CD4-positive, alpha-beta T cell treated with Interleukin-21 for 1 hour (primary cell): ENCODE results near the gene CCZ1B.
"Not testable (repeated sequence)": the region's sequence is repeated elsewhere in the genome, so short reads cannot be mapped to it uniquely, and the experiment has no call there.

Source experiments
- DNase-seq: peaks from one replicate; pipeline ENCODE4 v3.0.0-alpha.2; 2020

CCZ1B gene

DNA sequence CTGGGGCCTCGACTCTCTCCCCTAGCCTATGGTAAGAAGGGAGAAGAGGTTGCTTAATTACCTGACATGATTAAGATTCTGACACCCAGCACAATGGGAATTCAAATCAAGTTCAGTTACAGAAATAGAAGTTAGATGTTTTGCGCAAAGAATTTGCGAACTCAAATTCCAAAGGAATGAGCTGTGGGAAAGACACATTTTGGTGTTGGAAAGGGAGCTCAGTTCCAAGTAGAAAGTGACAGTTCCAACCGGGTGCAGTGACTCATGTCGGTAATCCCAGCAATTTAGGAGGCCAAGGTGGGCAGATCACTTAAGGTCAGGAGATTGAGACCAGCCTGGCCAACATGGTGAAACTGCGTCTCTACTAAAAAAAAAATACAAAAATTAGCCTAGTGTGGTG, 4.0 kb upstream of the CCZ1B start:
- DNase-seq: not testable (repeated sequence)

DNA sequence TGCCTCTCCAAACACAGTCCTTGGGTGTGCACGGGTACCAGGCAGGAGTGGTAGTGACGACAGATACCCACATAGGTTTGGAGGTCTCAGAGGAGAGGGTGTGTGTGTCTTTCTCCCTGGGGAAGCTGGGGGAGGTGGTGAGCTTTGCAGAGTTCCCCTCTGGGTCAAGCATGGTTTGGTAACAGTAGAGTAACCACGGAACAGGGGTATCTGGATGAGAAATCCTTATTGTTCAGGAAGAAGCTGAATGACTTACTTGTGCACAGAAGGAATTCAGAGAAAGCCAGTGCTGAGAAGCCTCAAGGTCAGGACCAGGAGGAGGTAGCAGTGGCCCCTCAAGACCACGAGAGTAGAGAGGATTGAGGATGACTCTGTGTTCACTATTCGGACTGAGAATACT, 3.5 kb upstream of the CCZ1B start:
- not testable (repeated sequence) for DNase-seq

DNA sequence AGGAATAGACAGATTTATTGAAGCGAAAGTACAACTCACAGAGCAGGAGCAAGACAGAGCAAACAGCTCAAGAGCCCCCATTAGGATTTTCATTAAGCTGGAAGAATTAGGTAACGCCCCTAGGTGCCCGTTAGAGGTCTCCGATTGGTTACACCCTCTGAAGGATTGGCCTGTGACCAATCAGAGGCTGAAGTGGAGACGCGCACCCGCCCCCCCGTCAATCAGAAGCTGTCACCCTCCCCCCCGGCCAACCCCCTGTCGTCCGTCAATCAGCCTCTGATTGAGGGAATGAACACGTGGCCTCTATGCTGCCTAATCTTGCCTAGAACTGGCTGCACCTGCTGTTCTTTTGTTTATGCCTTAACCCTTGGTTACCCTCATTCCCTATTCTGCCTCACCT, 1.1 kb upstream of the CCZ1B start:
- DNase-seq: not testable (repeated sequence)

DNA sequence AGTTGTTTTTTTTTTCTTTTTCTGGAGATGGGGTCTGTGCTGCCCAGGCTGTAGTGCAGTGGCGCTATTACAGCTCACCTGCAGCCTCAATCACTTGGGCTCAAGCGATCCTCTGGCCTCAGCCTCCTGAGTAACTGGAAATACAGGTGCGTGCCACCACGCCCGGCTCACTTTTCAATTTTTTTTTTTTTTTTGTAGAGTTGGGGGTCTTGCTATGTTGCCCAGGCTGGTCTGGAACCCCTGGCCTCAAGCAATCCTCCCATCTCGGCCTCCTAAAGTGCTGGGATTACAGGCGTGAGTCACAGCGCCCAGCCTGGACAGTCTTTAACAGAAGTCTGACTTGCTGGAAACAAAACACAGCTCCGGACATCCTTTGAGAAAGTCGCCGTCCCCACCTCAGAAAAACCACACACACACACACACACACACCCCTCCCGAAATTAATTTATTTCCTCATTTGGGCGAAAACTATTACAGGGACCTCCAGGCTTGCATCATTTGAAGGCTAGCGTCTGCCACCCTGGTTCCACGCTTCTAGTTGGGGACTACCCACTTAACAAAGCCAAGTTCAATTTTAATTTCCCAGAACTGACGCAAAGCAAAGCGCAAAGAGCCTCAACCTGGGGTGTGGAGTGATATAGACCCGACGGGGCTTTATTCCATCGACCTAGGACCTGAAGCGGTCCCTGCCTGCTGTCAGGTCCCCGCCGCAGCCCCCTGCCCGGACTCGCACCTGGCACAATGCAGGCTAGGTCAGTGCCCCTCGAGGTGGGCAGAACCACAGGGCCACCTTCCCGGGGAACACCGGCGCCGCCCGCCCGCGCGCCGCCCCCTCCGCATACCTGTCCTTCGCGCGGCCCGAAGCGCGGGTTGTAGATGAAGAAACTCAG, 594 bp downstream of the CCZ1B start:
- peak; percentile 25 for DNase-seq

DNA sequence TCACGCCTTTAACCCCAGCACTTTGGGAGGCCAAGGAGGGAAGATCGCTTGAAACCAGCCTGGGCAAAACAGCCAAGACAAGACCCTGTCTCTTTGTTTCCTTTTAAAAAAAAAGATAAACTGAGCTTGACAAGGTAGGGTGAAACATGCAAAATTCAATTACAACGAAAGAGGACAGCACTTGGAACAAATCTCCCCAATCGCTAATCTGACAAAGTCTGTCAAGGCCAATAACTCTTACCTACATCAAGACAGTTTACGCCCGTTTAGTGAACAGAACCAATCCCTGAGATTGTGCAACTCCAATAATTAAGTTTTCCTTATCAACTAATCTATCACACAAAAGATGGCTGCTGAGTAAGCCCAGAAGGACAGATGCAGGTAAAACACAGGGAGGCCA, 4.5 kb downstream of the CCZ1B start:
- DNase-seq: not testable (repeated sequence)

DNA sequence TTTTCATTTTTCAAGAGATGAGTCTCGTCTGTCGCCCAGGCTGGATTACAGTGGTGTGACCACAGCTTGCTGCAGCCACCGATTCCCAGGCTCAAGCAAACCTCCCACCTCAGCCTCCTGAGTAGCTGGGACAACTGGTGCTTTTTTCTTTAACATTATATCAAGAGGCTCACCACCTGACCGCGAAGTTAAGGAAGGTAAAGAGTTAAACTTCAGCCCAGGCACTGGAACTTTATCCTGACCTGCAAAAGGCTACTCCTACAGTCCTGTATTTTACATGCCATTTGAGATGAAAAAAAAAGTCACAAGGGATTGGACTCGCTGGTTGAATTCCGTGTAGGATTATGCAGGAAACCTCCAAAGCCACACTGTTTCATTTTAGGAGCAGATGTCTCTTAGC, 10.6 kb downstream of the CCZ1B start:
- not testable (repeated sequence) for DNase-seq

DNA sequence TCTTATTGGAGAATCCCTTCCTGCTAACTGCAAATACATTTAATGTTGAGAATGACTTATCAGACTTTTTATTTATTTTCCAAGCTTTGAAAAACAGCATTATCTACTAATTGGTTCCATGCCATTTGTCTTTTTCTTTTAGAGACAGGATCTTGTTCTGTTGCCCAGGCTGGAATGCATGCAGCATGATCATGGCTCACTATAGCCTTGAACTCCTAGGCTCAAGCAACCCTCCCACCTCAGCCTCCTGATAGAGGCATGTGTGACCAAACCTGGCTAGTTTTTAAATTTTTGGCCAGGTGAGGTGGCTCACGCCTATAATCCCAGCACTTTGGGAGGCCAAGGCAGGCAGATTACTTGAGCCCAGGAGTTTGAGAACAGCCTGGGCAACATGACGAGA, 13.1 kb downstream of the CCZ1B start:
- DNase-seq: not testable (repeated sequence)

DNA sequence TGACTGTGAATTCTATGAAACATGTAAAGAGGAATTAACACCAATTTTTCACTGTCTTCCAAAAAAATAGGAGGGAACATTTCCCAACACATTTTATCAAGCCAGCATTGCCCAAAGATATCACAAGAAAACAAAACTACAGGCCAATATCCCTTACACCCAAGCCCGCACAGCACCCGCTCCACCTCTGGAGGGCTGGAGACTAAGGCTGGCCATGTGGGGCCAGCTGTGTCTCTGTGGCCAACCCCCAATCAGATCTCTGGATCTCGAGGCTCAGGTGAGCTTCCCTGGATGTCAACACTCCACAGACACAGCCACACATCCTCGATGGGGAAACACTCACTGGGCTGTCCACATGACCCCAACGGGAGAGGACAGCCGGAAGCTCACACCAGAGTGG, 18.1 kb downstream of the CCZ1B start:
- not testable (repeated sequence) for DNase-seq

DNA sequence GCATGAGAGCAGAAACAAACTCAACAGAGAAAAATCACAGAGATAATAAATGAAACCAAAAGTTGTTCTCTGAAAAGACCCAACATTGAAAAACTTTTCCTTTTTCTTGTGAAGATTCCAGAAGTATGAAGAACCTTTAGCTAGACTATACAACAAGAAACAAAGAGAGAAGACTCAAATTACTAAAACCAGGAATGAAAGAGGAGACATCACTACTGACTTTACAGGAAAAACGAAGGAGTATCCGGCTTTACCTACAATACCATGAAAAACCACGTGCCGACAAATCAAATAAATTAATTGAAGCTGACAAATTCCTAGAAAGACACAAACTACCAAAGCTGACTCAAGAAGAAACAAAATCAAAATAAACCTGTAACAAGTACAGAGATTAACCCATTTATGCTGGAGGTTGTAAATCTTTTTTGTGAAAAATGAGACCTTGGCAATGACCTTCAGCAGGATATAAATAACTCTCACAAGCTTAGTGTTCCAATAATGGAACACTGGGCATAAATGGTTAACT, 18.6 kb downstream of the CCZ1B start:
- DNase-seq: not testable (repeated sequence)

DNA sequence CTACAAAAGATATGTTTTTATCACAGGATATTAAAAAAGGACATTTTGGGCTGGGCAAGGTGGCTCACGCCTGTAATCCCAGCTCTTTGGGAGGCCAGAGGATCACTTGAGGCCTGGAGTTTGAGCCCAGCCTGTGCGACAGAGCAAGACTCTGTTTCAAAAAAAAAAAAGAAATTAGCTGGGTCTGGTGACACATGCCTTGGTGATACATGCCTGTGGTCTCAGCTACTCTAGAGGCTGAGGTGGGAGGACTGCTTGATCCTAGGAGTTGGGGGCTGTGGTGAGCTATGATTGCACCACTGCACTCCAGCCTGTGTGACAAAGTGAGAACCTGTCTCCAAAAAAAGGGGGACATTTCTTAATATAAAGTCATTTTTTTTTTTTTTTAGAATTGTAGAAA, 25.7 kb downstream of the CCZ1B start:
- not testable (repeated sequence) for DNase-seq

DNA sequence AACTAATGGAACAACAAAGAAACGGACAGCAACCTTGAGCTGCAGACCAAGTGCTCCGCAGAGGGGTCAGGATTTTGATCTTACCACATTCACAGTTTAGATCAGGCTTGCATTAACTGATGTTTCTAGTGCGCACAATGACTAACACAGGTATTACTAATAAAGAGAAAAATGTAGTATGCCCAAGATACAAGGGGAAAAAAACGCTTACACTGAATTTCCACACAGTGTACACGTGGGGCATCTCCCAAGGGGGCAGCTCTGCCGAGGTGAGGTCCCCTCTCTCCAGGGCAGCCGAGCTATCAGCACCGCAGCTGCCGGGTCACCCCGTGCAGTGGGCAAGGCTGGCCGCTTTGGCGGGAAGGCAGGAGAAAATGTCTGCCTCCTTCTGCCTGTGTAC, 26.2 kb downstream of the CCZ1B start:
- not testable (repeated sequence) for DNase-seq

DNA sequence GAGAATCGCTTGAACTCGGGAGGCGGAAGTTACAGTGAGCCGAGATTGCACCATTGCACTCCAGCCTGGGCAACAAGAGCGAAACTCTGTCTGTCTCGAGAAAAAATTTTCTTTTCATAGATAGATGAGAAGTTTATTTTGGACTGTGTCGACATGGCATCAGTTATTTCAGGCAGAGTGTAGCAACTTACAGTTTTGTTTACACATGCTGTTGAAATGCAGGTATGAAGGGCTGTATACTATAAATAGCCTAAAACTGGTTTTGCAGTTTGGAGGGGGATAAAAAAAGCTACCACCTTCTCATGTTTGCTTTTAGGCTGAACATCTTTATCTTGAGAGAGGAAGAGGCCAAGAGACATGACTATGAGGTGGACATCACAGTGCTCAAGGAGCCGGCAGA, 28.0 kb downstream of the CCZ1B start:
- DNase-seq: not testable (repeated sequence)

DNA sequence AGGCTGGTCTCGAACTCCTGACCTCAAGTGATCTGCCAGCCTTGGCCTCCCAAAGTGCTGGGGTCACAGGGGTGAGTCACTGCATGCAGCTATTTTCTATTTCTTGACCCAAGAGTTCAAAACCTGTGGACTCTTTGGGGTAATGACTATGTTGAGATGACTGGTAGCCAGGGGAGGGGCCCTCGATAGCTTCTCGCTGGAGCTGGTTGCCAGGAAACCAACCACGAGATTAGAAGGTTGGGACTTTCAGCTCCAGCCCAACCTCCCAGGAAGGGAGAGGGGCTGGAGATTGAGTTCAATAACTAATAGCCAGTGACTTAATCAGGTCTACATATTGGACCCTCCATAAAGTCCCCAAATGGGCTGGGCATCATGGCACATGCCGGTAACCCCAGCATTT, 28.9 kb downstream of the CCZ1B start:
- not testable (repeated sequence) for DNase-seq

DNA sequence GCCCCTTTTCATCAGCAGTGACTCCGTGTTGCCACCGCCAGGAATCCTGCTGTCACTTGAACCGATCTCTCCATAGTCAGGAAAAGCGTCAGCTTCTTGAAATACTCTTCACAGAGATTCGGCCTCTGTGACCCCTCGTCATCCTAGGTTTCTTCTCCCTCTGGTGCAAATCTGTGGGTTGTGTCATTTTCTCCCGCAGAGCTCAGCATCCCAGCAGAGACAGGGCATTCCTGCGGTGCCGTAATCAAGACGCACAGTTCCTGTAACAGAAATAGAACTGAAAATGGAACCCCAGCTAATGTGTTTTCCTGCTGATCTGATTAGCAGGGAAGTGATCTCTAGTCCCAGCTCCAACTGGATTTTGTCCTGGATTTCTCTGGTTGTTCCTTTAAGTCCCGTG, 31.8 kb downstream of the CCZ1B start:
- not testable (repeated sequence) for DNase-seq

DNA sequence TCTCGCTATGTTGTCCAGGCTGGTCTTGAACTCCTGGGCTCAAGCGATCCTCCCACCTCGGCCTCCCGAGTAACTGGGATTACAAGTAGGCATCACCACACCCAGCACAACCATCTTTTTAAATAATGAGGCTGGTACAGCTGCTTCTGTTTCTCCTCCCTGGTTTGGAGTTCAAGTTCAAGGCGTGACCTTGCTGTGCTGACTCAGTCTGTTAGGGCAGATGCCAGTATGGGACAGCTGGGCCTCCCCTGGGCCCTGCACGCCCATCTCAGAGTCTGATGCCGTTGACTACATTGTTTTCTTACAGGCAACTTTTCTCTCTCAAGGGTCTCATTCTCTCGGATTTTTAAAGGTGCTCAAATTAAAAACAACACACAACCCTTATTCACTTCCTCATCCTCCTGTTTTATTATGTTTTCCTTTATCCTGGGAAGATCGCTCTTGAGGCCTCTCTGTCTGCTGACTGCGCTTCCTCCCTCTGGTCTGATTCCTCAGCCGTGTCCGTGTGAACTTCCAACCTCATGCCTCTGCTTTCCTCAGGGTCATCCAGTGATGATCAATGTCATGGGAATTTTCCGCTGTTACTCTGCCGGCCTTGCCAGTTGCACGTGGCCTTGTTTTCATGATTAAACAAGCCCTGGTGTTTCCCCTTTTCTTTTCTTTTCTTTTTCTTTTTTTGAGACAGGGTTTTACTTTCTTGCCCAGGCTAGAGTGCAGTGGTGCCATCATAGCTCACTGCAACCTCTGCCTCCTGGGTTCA, 33.8 kb downstream of the CCZ1B start:
- DNase-seq: not testable (repeated sequence)

DNA sequence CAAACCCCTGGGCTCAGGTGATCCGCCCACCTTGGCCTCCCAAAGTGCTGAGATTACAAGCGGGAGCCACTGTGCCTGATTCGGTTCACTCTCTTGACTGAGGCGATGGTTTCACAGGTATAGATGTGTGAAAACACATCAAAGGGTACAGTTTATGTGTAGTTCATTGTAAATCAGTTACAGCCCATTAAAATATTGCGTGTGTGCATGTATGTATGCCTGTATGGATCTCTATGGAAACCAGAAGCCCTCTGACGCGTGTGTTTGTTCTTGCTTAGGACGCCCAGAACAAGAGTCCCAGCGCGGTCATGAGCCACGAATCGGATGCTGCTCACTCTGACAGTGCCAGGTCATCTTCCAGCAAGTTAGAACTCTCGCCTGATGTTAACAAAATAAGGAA, 36.7 kb downstream of the CCZ1B start:
- DNase-seq: not testable (repeated sequence)

DNA sequence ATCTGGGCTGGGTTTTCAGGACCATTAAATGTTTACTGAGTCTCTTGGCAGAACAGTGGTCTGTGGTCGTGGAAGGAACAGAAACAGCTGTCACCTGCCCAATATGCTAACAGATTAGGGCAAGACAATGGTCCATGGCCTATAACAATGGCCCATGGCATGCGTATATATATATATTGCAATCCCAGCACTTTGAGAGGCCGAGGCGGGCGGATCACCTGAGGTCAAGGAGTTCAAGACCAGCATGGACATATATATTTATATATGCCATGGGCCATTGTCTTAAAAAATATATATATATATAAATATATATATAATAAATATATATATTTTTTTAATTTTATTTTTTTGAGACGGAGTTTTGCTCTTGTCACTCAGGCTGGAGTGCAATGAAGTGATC, 44.5 kb downstream of the CCZ1B start:
- DNase-seq: not testable (repeated sequence)

DNA sequence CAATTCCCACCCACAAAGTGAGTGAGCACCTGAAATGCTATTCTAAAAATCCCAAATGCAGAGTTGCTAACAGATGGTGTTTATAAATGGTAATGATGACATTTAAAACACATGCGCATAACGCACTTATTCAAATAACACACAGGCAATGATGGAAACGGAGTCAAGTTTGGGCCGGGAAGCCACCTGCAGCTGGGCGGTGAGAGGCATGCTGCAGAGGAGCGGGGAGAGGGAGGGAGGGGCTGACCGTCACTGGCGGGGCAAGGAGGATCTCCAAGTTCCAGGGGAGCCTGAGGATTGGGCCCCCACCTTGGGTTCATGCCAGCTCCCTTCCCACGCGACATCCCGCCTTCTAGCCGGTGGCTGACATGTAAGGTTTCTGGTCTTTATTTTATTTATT, 64.9 kb downstream of the CCZ1B start:
- not testable (repeated sequence) for DNase-seq

DNA sequence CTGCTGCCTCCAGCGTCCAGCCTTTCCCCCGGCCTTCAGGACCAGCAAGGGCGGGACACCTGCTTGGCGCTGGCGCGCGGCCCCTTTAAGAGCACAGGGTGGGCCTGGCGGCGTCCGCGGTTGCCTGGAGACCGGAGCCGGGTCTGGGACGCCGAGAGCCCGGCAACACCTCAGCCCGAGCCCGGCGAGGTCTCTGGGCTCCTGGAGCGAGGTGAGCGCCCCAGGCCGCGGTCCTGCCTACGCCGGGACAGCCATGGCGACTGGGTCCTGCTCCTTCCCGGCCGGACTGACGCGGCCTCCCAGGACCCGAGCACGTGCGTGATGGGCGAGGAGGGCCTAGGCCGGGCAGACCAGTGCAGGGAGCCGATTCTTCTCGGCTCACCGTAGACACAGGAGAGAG, 72.1 kb downstream of the CCZ1B start, which contains the start of gene RSPH10B2:
TSS of gene RSPH10B2 (plus strand) at position 140 of the 400 bp plus-strand sequence. CDS start 3,575 bp downstream, outside the sequence.
- DNase-seq: not testable (repeated sequence)

DNA sequence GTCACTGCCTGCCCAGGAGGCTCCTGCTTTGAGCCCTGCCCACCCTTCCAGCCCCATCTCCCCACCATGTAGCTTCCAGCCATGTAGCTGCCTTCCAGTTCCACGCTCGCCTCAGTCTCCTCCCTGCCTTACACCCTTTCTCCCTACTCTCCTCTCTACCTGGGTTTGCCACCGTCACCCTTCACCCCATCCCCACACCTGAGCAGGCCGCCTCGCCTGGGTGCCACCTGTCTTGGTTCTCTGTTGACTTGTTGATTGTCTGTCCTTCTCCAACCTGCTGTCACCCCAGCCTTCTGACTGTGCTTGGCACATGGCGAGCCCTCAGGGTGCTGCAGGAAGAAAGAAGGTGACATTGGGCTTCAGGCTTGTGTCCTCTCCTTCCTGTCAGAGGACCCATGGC, 75.9 kb downstream of the CCZ1B start:
- DNase-seq: not testable (repeated sequence)

DNA sequence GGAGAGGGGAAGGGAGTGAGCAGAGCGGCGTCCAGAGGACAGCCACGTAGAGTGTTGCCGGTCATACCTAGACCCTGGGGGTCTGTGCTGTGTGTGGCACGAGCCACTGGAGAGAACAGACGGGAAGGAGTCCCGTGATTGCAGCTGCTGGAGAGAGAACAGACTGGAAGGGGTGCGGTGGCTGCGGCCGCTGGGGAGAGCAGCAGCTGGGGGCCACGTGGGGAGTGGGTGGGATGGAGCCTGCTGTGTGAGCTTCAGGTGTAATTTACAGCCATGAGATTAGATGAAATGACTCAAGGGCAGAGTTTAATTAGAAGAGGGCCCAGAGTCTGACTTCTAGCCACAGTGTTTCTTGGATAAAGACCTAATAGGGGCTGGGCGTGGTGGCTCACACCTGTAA, 76.7 kb downstream of the CCZ1B start:
- not testable (repeated sequence) for DNase-seq
